ENCODE data around the gene TMEM117.

TMEM117 gene

GRCh38 chr12:43835656-43836474, at the start of gene TMEM117:
Gene TMEM117, plus strand, starts transcription at chr12:43836081.
- DNase-seq = peak; percentile 41

- no peak for DNase-seq
Observed at GRCh38 chr12:43786899-43787693, 48.8 kb upstream of the TMEM117 start.

GRCh38 chr12:43789941-43790340, 45.9 kb upstream of the TMEM117 start:
- peak; percentile 52 for DNase-seq

GRCh38 chr12:43795716-43796280, 40.1 kb upstream of the TMEM117 start:
- DNase-seq = no peak

- DNase-seq = no peak
Observed at GRCh38 chr12:43797561-43798217, 38.2 kb upstream of the TMEM117 start.

- no peak for DNase-seq
Observed at GRCh38 chr12:43805149-43805859, 30.6 kb upstream of the TMEM117 start.

- DNase-seq = peak; percentile 61
Observed at GRCh38 chr12:43805860-43806736, 29.8 kb upstream of the TMEM117 start, which contains the start of gene TWF1. Gene TWF1, minus strand, starts transcription at chr12:43806317. Its CDS starts 72 bp downstream, at chr12:43806245.

- no peak for DNase-seq
Observed at GRCh38 chr12:43806737-43807072, 29.2 kb upstream of the TMEM117 start.

- no peak for DNase-seq
Observed at GRCh38 chr12:43807386-43807785, 28.5 kb upstream of the TMEM117 start.

- no peak for DNase-seq
Observed at GRCh38 chr12:43812057-43812456, 23.8 kb upstream of the TMEM117 start.

- no peak for DNase-seq
Observed at GRCh38 chr12:43812926-43813325, 23.0 kb upstream of the TMEM117 start.

- no peak for DNase-seq
Observed at GRCh38 chr12:43815416-43815815, 20.5 kb upstream of the TMEM117 start.

GRCh38 chr12:43816168-43816567, 19.7 kb upstream of the TMEM117 start:
- no peak for DNase-seq

- no peak for DNase-seq
Observed at GRCh38 chr12:43824207-43824775, 11.6 kb upstream of the TMEM117 start.

- DNase-seq = no peak
Observed at GRCh38 chr12:43826681-43827080, 9.2 kb upstream of the TMEM117 start.

- DNase-seq = no peak
Observed at GRCh38 chr12:43827093-43827492, 8.8 kb upstream of the TMEM117 start.

GRCh38 chr12:43832463-43833168, 3.3 kb upstream of the TMEM117 start:
- no peak for DNase-seq

- DNase-seq = no peak
Observed at GRCh38 chr12:43835264-43835655, 621 bp upstream of the TMEM117 start.

GRCh38 chr12:43836475-43836989, 651 bp downstream of the TMEM117 start:
- DNase-seq = no peak

GRCh38 chr12:43840338-43840737, 4.5 kb downstream of the TMEM117 start:
- DNase-seq = no peak

Measured in NCI-H446 treated with DMSO at 0.1 percent for 48 hours (cell line).